GM12878 (cell line): Measurements from ENCODE around the gene ADAMTSL2. TPM values are rescaled to one million over a fixed set of nuclear protein-coding genes. Genes with fewer than 3 reads are reported as not detected.

ENCODE experiments used
- ATAC-seq: fragments of 200-7000 bp; cut with Tn5 transposase; 3 replicates; pipeline ENCODE4 v1.9.1; 2020; ENCODE audit warnings: mild to moderate bottlenecking, moderate library complexity
- BruUV-seq: library from RNA; stranded (reverse); fragments of 400-500 nt; replicated peaks from 2 replicates; lab custom pipeline; 2021; lab: Mats Ljungman, UMichigan
- CTCF ChIA-PET: fragments of 300-600 bp; sonication (Branson Sonifier 250); formaldehyde crosslinking; extraction: SDS; loops from one replicate; lab custom pipeline; 2021; ENCODE audit warnings: inconsistent platforms; lab: Yijun Ruan, JAX
- POLR2A ChIA-PET: fragments of 350-600 bp; formaldehyde crosslinking; extraction: SDS; loops from one replicate; lab custom pipeline; 2021; ENCODE audit warnings: inconsistent platforms; lab: Charles Lee
- RAD21 ChIA-PET: fragments of 300-600 bp; sonication (Branson Sonifier 250); formaldehyde crosslinking; loops from one replicate; lab custom pipeline; 2023; ENCODE audit warnings: antibody characterized with exemption; ENCODE audit not compliant: unreplicated experiment; lab: Charles Lee
- SMC1A ChIA-PET: fragments of 300-600 bp; sonication (Branson Sonifier 250); formaldehyde crosslinking; loops from one replicate; lab custom pipeline; 2023; ENCODE audit not compliant: unreplicated experiment, uncharacterized antibody; lab: Charles Lee
- DNase-seq: peaks from one replicate; pipeline ENCODE4 v3.0.0-alpha.2; 2011; ENCODE audit warnings: low read depth, low spot score
- FAIRE-seq: peaks from 3 replicates; lab custom pipeline; 2011; peaks lifted over from hg19 to GRCh38; lab: Jason Lieb, UNC
- H2AFZ ChIP-seq: 2 replicates; pipeline ENCODE4 v1.6.0; 2011; ENCODE audit warnings: low read depth, low read length, control low read depth; ENCODE audit not compliant: control insufficient read depth
- H3K27ac ChIP-seq: 2 replicates; pipeline ENCODE4 v1.5.1; 2011; ENCODE audit warnings: control low read depth; ENCODE audit not compliant: control insufficient read depth, insufficient read depth
- H3K27me3 ChIP-seq, 2 experiments: replicated peaks in 1 of 2; 2 replicates each; pipeline versions ENCODE4 v1.6.0 to v1.6.1; 2011; ENCODE audit warnings: low read length in 1 of 2; ENCODE audit not compliant: control insufficient read depth in 2 of 2, insufficient read depth in 2 of 2
- H3K36me3 ChIP-seq, 2 experiments: 2 replicates each; pipeline ENCODE4 v1.5.1; 2011; ENCODE audit warnings: low read length in 1 of 2; ENCODE audit not compliant: control insufficient read depth in 2 of 2, insufficient read depth in 2 of 2
- H3K4me1 ChIP-seq: 2 replicates; pipeline ENCODE4 v1.6.1; 2011; ENCODE audit warnings: mild to moderate bottlenecking, low read length, moderate library complexity, mixed read lengths; ENCODE audit not compliant: control insufficient read depth, insufficient read depth
- H3K4me2 ChIP-seq: 2 replicates; pipeline ENCODE4 v1.6.0; 2011; ENCODE audit warnings: control low read depth; ENCODE audit not compliant: control insufficient read depth, insufficient read depth
- H3K4me3 ChIP-seq: fragments of 200-600 bp; sonication (generic); 2 replicates; pipeline ENCODE4 v1.5.1; 2016
- H3K79me2 ChIP-seq: 2 replicates; pipeline ENCODE4 v1.6.0; 2011; ENCODE audit warnings: low read length; ENCODE audit not compliant: control insufficient read depth, insufficient read depth
- H3K9ac ChIP-seq: 2 replicates; pipeline ENCODE4 v1.8.0; 2011; ENCODE audit warnings: low read length, control low read depth, mixed read lengths; ENCODE audit not compliant: control insufficient read depth, insufficient read depth
- H3K9me3 ChIP-seq: replicated peaks from 3 replicates; pipeline ENCODE4 v1.5.1; 2011; ENCODE audit warnings: mild to moderate bottlenecking, low read length; ENCODE audit not compliant: control insufficient read depth, insufficient read depth
- H4K20me1 ChIP-seq: 2 replicates; pipeline ENCODE4 v1.6.0; 2011; ENCODE audit not compliant: control insufficient read depth, insufficient read depth
- BHLHE40 ChIP-seq, 2 experiments: fragments of 450-650 bp in 1 of 2; IDR thresholded peaks; 2 replicates each; pipeline ENCODE4 v1.6.1; 2011 to 2017; ENCODE audit warnings: low read depth in 2 of 2, borderline replicate concordance in 1 of 2, improper control_type of control experiment in 1 of 2, low read length in 1 of 2, mild to moderate bottlenecking in 1 of 2
- GABPA ChIP-seq: IDR thresholded peaks from 2 replicates; pipeline ENCODE4 v1.6.1; 2014; ENCODE audit warnings: antibody characterized with exemption, low read depth, mild to moderate bottlenecking, inconsistent platforms
- IRF4 ChIP-seq: IDR thresholded peaks from 2 replicates; pipeline ENCODE4 v1.6.1; 2011; ENCODE audit warnings: low read depth, low read length
- NBN ChIP-seq: fragments of 450-650 bp; IDR thresholded peaks from 2 replicates; pipeline ENCODE4 v1.6.1; 2016
- PAX5 ChIP-seq: IDR thresholded peaks from 2 replicates; pipeline ENCODE4 v1.6.1; 2011; ENCODE audit warnings: low read depth, low read length, borderline replicate concordance
- RAD21 ChIP-seq: IDR thresholded peaks from 2 replicates; pipeline ENCODE4 v1.6.1; 2011; ENCODE audit warnings: mild to moderate bottlenecking, low read depth, low read length, moderate library complexity; ENCODE audit not compliant: insufficient read depth
- RUNX3 ChIP-seq: IDR thresholded peaks from 2 replicates; pipeline ENCODE4 v1.6.1; 2012; ENCODE audit warnings: low read length, inconsistent platforms
- SMC3 ChIP-seq: IDR thresholded peaks from 2 replicates; pipeline ENCODE4 v1.6.1; 2011; ENCODE audit warnings: low read length, improper control_type of control experiment, borderline replicate concordance
- SPI1 ChIP-seq: IDR thresholded peaks from 2 replicates; pipeline ENCODE4 v1.6.1; 2011; ENCODE audit warnings: low read depth, mild to moderate bottlenecking, low read length, moderate library complexity, borderline replicate concordance; ENCODE audit not compliant: insufficient read depth
- SREBF1 ChIP-seq: IDR thresholded peaks from 2 replicates; pipeline ENCODE4 v1.6.1; 2012; ENCODE audit warnings: mild to moderate bottlenecking, low read length
- TARDBP ChIP-seq: IDR thresholded peaks from 2 replicates; pipeline ENCODE4 v1.6.1; 2016; ENCODE audit warnings: borderline replicate concordance
- YY1 ChIP-seq: IDR thresholded peaks from 2 replicates; pipeline ENCODE4 v1.6.1; 2011; ENCODE audit warnings: low read depth, mild to moderate bottlenecking, low read length
- ZNF274 ChIP-seq: IDR thresholded peaks from one replicate; pipeline ENCODE4 v1.8.0; 2011; ENCODE audit not compliant: insufficient read length, insufficient read depth
- WGBS: methylation state at CpG from one replicate; pipeline ENCODE4 v1.1.6; 2016; ENCODE audit warnings: low lambda C conversion rate; ENCODE audit not compliant: insufficient replicate concordance, insufficient coverage; ENCODE audit errors: missing lambda C conversion rate; 5-methylcytosine and 5-hydroxymethylcytosine counted together
- in situ Hi-C: fragments of 300-500 bp; cut with MboI; formaldehyde crosslinking; loops from 9 replicates; pipeline ENCODE4 v1.14.3; 2018; ENCODE audit warnings: mixed read lengths
- intact Hi-C: fragments of 100-400 bp; cut with micrococcal nuclease; formaldehyde crosslinking; loops from one replicate; pipeline ENCODE4 v1.14.2; 2022; ENCODE audit not compliant: unreplicated experiment
- polyA plus RNA-seq, 11 experiments: library from polyadenylated mRNA; depleted of rRNA in 4 of 11; unstranded in 6 of 11; stranded (reverse) in 5 of 11; fragments of >200 nt; fragmentation: Nextera tagmentation in 4 of 11; fragmentation: Illumina TruSeq in 1 of 11; extraction: Ambion mirVana in 4 of 11; extraction: Trizol in 1 of 11; gene quantifications; 1 replicate in 1 of 11; 2 replicates in 10 of 11; pipeline versions ENCODE4 v1.2.1 to v1.2.3, GENCODE V29; 2011 to 2016; ENCODE audit warnings: inconsistent platforms in 2 of 11, missing spikeins in 2 of 11, low read depth in 1 of 11
- total RNA-seq, 4 experiments: library from RNA; depleted of rRNA in 3 of 4; stranded (reverse); fragments of >200 nt in 3 of 4; fragmentation: Illumina TruSeq in 1 of 4; extraction: Trizol in 1 of 4; gene quantifications; 2 replicates each; pipeline versions ENCODE4 v1.2.1 to v1.2.3, GENCODE V29; 2013 to 2021
- TF ChIP-seq, protein P1 (sequence below): IDR thresholded peaks from 2 replicates; pipeline ENCODE4 v1.6.1; 2011; ENCODE audit warnings: borderline replicate concordance, low read depth, mild to moderate bottlenecking, moderate library complexity, mixed read lengths, low read length; ENCODE audit not compliant: insufficient read depth; ENCODE audit errors: extremely low read length
- TF ChIP-seq, protein P2 (sequence below): fragments of 450-650 bp; IDR thresholded peaks from 2 replicates; pipeline ENCODE4 v1.6.1; 2016; ENCODE audit warnings: mild to moderate bottlenecking

ADAMTSL2 gene
- total and polyA plus RNA-seq, 10 of the 15 experiments (the other 5 are each of a cell fraction or from before 2014, with no cell fraction given), result 0.07 TPM; not detected in 9

GRCh38 chr9:133531293-133531692 lies 3.2 kb upstream of the ADAMTSL2 start:
- H3K79me2 ChIP-seq, result no peaks in the 10 kb centered on the region
- RAD21 ChIA-PET, result no interaction called here
- SMC1A ChIA-PET, result no interaction called here
- no peak for TF ChIP-seq SPI1
- TF ChIP-seq ZNF274, result no peak
- TF ChIP-seq, all 136 proteins: peak for 0
- Histone ChIP-seq H3K27ac (no peak overlapping the region), H3K4me3 (no peak overlapping the region), H4K20me1 (no peaks in the 10 kb centered on the region), H3K9ac (no peak overlapping the region), H3K4me2 (no peak overlapping the region), H2AFZ (no peak overlapping the region), H3K4me1 (no peaks in the 10 kb centered on the region), H3K9me3 (no peaks in the 10 kb centered on the region), H3K27me3 (peaks cover 8 to 13% of the 10 kb centered on the region in 2 experiments; a peak in 3 of 4 replicates), H3K36me3 (no peaks in the 10 kb centered on the region)
- intact Hi-C loops, result no loop called here
- in situ Hi-C loops, result loop anchor here (25.0 kb wide), 1 partner anchor 481 kb away; no protein-coding TSS in a partner anchor
- FAIRE-seq (no peak), ATAC-seq (no peak), DNase-seq (no peak)
- 15% methylated on average over 9 of the region's 9 CpGs for WGBS
- POLR2A ChIA-PET, result no interaction called here
- BruUV-seq, result no TSS peak
- CTCF ChIA-PET, result no interaction called here

- WGBS, result 20% methylated on average over 20 of the region's 20 CpGs
- intact Hi-C loops, result loop anchor here (2.0 kb wide), 1 partner anchor 194 kb away; no protein-coding TSS in a partner anchor
- TF ChIP-seq YY1, result peak; percentile 88
- TF ChIP-seq TARDBP, result no peak
- TF ChIP-seq RUNX3, result peak; percentile 5; the same call in 1 of the 2 replicates
- TF ChIP-seq, protein P1, sequence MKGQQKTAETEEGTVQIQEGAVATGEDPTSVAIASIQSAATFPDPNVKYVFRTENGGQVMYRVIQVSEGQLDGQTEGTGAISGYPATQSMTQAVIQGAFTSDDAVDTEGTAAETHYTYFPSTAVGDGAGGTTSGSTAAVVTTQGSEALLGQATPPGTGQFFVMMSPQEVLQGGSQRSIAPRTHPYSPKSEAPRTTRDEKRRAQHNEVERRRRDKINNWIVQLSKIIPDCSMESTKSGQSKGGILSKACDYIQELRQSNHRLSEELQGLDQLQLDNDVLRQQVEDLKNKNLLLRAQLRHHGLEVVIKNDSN, result peak; percentile 15
- TF ChIP-seq, protein P2, sequence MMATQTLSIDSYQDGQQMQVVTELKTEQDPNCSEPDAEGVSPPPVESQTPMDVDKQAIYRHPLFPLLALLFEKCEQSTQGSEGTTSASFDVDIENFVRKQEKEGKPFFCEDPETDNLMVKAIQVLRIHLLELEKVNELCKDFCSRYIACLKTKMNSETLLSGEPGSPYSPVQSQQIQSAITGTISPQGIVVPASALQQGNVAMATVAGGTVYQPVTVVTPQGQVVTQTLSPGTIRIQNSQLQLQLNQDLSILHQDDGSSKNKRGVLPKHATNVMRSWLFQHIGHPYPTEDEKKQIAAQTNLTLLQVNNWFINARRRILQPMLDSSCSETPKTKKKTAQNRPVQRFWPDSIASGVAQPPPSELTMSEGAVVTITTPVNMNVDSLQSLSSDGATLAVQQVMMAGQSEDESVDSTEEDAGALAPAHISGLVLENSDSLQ, result peak; percentile 61
- TF ChIP-seq SREBF1, result no peak
- TF ChIP-seq NBN, result peak; percentile 50; the same call in 1 of the 2 replicates
- peak; percentile 71 for TF ChIP-seq RAD21
- TF ChIP-seq GABPA, result no peak
- TF ChIP-seq BHLHE40 (IDR thresholded peaks at IDR 0.05; ENCODE audit: borderline replicate concordance in 1 of 2, low read depth in 2 of 2, low read length in 1 of 2), result peak; percentile 54 to 76; a peak in 3 of 4 replicates
- TF ChIP-seq SMC3, result peak; percentile 75
- TF ChIP-seq PAX5, result no peak
- TF ChIP-seq IRF4, result peak; percentile 70; the same call in 1 of the 2 replicates
Observed at GRCh38 chr9:133532937-133533668, 1.4 kb upstream of the ADAMTSL2 start.

More at GRCh38 chr9:133532937-133533668, 1.4 kb upstream of the ADAMTSL2 start:
- DNase-seq, result peak; percentile 15
- no peaks in the 10 kb centered on the region for H3K79me2 ChIP-seq
- H2AFZ ChIP-seq, result no peak overlapping the region
- no peak for FAIRE-seq
- H3K36me3 ChIP-seq, result no peaks in the 10 kb centered on the region
- POLR2A ChIA-PET, result no interaction called here
- no peaks in the 10 kb centered on the region for H3K9me3 ChIP-seq
- no TSS peak for BruUV-seq
- no peaks in the 10 kb centered on the region for H4K20me1 ChIP-seq
- CTCF ChIA-PET, result interaction anchor here (0.7 to 0.8 kb wide), 2 partner anchors 72 to 194 kb away, joined by 3 to 4 read pairs; no protein-coding TSS in a partner anchor
- SMC1A ChIA-PET, result no interaction called here
- RAD21 ChIA-PET, result interaction anchor here (0.6 to 1.7 kb wide), 3 partner anchors 45 to 254 kb away, joined by 3 to 5 read pairs (median 3); no protein-coding TSS in a partner anchor
- no peak overlapping the region for H3K4me2 ChIP-seq
- H3K27me3 ChIP-seq, result peaks cover 8 to 10% of the 10 kb centered on the region in 2 experiments; a peak in 3 of 4 replicates
- no peak overlapping the region for H3K9ac ChIP-seq
- H3K4me1 ChIP-seq, result no peaks in the 10 kb centered on the region
- no peak overlapping the region for H3K27ac ChIP-seq
- in situ Hi-C loops, result loop anchor here (25.0 kb wide), 1 partner anchor 479 kb away; no protein-coding TSS in a partner anchor
- no peak overlapping the region for H3K4me3 ChIP-seq
- ATAC-seq, result peak; percentile 83
